Upper lobe of left lung (tissue), 4 donors: ENCODE results near the gene TMBIM6.

Source experiments
- POLR2A ChIP-seq, 4 donors: fragments of 450-650 bp; IDR thresholded peaks; one replicate each; pipeline ENCODE4 v1.5.1; 2016 to 2017; ENCODE audit warnings: antibody characterized with exemption in 4 of 4, mild to moderate bottlenecking in 2 of 4
- POLR2AphosphoS5 ChIP-seq, 2 donors: sonication (generic); formaldehyde crosslinking; IDR thresholded peaks; one replicate each; pipeline ENCODE4 v1.5.1; 2017; ENCODE audit warnings: antibody characterized with exemption in 2 of 2
- TF ChIP-seq, protein P1 (sequence below), 6 experiments: fragments of 450-650 bp in 4 of 6; fragments of 200-600 bp in 2 of 6; sonication (generic) in 2 of 6; IDR thresholded peaks; one replicate each; pipeline ENCODE4 v1.5.1; 2016 to 2019; ENCODE audit warnings: antibody characterized with exemption in 6 of 6

DNA sequence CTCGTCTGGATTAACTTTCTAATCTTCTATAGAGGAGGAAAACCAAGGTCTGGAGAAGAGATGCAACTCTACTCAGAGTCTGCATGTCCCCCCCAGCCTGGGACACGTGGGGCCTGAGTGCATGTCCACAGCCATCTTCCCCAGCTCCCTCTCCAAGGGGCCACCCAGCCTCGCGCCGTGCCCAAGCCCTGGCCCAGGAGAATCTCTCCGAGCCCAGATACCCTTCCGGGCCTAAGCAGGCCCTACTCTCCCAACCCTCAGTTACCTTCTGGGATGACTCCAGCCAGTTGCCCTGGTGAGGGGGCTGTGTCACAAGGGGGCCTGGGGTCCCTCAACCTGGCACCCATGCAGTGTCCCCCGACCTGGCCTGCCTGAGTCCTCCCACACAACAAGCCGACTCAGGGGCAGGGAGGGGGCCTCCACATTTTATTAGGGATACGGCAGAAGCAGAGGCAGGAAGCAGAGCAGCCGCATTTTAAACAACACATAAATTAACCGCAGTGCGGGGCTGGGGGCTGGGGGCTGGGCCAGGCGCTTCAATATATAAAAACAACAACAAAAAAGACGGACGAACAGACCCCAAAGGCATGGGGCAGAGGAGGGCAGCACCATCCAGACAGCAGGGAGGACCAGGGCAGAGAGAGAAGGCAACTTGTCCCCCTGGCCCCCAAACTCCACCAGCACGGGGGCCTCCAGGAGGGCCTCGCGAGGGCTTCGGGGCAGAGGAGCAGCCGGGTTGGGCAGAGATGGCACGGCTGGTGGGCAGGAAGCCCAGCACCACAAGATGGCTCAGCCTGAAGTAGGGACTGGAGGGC is 49.6 kb downstream of the TMBIM6 start:
- TF ChIP-seq, protein P1, sequence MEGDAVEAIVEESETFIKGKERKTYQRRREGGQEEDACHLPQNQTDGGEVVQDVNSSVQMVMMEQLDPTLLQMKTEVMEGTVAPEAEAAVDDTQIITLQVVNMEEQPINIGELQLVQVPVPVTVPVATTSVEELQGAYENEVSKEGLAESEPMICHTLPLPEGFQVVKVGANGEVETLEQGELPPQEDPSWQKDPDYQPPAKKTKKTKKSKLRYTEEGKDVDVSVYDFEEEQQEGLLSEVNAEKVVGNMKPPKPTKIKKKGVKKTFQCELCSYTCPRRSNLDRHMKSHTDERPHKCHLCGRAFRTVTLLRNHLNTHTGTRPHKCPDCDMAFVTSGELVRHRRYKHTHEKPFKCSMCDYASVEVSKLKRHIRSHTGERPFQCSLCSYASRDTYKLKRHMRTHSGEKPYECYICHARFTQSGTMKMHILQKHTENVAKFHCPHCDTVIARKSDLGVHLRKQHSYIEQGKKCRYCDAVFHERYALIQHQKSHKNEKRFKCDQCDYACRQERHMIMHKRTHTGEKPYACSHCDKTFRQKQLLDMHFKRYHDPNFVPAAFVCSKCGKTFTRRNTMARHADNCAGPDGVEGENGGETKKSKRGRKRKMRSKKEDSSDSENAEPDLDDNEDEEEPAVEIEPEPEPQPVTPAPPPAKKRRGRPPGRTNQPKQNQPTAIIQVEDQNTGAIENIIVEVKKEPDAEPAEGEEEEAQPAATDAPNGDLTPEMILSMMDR (IDR thresholded peaks at IDR 0.05) = no peak
- no peak for TF ChIP-seq POLR2AphosphoS5 (IDR thresholded peaks at IDR 0.05)
- TF ChIP-seq POLR2A (IDR thresholded peaks at IDR 0.05) = no peak
